BE2C (cell line): ENCODE data around the gene BACH2.

Experiments used
- DNase-seq: peaks from one replicate; pipeline ENCODE4 v3.0.0-alpha.2; 2020
- H3K27me3 ChIP-seq: fragments of 250-450 bp; sonication (Bioruptor Pico); 2 replicates; pipeline ENCODE4 v1.5.1; 2020; ENCODE audit warnings: mild to moderate bottlenecking
- H3K36me3 ChIP-seq: fragments of 250-450 bp; sonication (Bioruptor Pico); 2 replicates; pipeline ENCODE4 v1.5.1; 2020; ENCODE audit warnings: mild to moderate bottlenecking
- H3K4me1 ChIP-seq: fragments of 250-450 bp; sonication (Bioruptor Pico); 2 replicates; pipeline ENCODE4 v1.5.1; 2020
- H3K4me3 ChIP-seq: 2 replicates; pipeline ENCODE4 v1.5.1; 2011; ENCODE audit warnings: low read depth, low read length
- H3K9me3 ChIP-seq: fragments of 250-450 bp; sonication (Bioruptor Pico); 2 replicates; pipeline ENCODE4 v1.5.1; 2020
- TF ChIP-seq, protein P1 (sequence below): IDR thresholded peaks from 2 replicates; pipeline ENCODE4 v1.5.1; 2012; ENCODE audit warnings: mild to moderate bottlenecking, low read depth, low read length

Gene BACH2

DNA sequence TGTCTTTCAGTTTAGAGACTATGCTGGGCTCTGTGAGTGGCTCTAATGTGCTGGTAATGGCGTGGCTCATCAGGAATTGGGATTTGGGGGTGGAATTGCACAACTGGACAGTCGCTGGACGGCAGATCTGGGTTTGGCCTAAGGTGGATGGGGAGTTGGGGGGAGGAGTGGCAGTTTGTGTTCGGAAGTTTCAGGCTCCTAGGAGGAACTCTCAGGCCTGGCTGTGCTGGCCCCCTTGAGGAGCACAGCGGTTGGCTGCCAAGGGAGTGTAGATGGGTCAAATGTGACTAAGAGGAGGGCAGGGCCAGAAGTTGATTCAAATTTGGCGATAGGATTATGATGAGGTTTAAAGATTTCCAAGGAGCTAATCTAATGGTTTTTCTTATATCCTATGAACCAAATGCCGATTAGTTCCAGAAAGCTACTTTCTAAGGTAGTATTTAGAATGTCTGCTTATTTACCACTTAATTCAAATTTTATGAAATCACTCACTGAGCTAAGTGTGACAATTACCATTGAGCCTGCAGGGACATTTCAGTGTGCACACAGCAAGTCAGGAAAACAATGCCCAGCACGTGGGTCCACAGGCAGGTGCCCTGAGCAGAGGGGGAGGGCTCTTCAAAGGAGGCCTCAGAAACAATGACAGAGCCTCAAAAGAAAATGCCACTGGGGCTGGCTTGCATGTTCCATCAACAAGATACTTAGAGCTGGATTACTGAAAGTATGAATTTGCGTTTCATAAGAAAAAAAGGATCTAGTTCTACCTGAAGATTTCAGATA, 291.4 kb downstream of the BACH2 start:
- TF ChIP-seq, protein P1, sequence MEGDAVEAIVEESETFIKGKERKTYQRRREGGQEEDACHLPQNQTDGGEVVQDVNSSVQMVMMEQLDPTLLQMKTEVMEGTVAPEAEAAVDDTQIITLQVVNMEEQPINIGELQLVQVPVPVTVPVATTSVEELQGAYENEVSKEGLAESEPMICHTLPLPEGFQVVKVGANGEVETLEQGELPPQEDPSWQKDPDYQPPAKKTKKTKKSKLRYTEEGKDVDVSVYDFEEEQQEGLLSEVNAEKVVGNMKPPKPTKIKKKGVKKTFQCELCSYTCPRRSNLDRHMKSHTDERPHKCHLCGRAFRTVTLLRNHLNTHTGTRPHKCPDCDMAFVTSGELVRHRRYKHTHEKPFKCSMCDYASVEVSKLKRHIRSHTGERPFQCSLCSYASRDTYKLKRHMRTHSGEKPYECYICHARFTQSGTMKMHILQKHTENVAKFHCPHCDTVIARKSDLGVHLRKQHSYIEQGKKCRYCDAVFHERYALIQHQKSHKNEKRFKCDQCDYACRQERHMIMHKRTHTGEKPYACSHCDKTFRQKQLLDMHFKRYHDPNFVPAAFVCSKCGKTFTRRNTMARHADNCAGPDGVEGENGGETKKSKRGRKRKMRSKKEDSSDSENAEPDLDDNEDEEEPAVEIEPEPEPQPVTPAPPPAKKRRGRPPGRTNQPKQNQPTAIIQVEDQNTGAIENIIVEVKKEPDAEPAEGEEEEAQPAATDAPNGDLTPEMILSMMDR: no peak

DNA sequence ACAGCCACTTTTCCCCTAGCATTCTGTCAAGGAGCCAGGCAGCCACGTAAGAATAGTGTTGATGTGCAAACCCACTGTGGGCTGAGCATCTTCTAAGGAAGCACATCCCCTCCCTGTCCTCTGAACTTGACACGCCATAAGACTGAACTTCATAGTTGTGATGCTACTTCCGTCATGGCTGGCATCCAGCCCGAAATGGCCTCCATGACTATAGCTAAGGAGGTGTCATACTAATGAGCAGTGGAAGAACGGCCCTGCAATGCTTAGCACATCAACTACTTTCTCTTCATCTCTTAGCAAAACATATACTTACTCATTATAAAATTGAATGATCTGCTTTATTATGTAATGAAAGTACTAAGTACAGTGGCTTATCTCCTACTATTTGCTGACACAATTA, 292.1 kb downstream of the BACH2 start:
- Histone ChIP-seq H3K4me3 (no peak overlapping the region), H3K4me1 (no peaks in the 10 kb centered on the region; the same call in 1 of the 2 replicates), H3K9me3 (no peaks in the 10 kb centered on the region; the same call in 1 of the 2 replicates), H3K27me3 (no peaks in the 10 kb centered on the region), H3K36me3 (no peaks in the 10 kb centered on the region)
- TF ChIP-seq, protein P1: no peak
- DNase-seq: no peak

More for the DNA sequence above, 291.4 kb downstream of the BACH2 start:
- Histone ChIP-seq H3K36me3 (no peaks in the 10 kb centered on the region), H3K4me1 (no peaks in the 10 kb centered on the region; the same call in 1 of the 2 replicates), H3K4me3 (no peak overlapping the region), H3K9me3 (no peaks in the 10 kb centered on the region; the same call in 1 of the 2 replicates), H3K27me3 (no peaks in the 10 kb centered on the region)
- DNase-seq: no peak

DNA sequence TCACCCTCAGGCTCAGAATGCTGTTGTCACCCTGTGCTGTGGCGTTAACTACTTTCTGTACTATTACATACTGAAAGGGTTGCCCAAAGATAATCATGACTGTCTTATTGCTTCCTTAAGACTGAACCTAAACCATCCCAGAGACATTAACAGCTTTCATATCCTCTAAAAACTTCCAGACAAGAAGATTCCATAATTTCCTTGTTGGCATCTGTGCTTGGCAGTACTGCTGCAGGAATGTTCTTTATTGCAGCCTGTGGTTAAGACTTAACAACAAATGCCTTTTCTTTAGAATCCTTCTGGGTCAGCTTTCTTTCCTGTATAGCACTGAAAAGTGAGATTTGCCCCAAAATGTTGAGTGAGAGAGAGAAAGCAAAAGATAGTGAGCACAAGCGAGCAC, 292.7 kb downstream of the BACH2 start:
- H3K4me3 ChIP-seq: no peak overlapping the region
- H3K36me3 ChIP-seq: no peaks in the 10 kb centered on the region
- TF ChIP-seq, protein P1: no peak
- H3K4me1 ChIP-seq: no peaks in the 10 kb centered on the region; the same call in 1 of the 2 replicates
- no peaks in the 10 kb centered on the region; the same call in 1 of the 2 replicates for H3K9me3 ChIP-seq
- H3K27me3 ChIP-seq: no peaks in the 10 kb centered on the region
- no peak for DNase-seq

DNA sequence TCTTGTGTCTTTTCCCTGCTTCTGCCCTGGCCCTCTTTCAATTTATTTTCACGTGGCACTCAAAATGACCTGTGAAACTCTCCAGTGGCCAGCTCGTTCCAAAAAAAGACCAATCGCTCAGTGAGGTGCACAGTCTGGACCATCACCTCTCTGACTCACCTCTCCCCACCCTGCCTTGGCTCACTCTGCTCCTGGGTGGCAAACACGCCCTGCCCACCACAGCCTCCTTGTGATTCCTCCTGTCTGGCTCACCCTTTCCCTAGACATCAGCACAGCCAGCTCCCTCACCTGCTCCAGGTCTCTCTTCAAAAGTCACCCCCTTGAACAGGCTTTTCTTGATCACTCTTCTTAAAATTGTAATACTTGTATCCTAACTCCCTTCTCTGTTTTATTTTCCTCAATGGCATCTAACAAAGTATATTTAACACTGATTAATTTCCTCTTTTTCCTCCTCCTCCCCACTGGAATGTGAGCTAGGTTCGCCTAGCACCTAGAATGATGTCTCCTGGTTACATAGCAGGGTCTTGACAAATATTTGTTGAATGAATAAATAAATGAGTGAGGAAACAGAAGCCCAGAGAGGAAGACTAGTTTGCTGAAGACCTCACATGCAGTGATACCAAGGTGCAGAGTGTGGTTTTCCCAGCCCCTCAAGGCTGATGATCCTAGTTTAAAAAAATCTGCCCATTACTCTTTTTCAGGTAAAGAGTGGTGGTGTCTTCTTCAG, 293.4 kb downstream of the BACH2 start:
- no peaks in the 10 kb centered on the region for H3K36me3 ChIP-seq
- TF ChIP-seq, protein P1: no peak
- no peak overlapping the region for H3K4me3 ChIP-seq
- H3K4me1 ChIP-seq: no peaks in the 10 kb centered on the region; the same call in 1 of the 2 replicates
- H3K27me3 ChIP-seq: no peaks in the 10 kb centered on the region
- no peak for DNase-seq
- H3K9me3 ChIP-seq: no peaks in the 10 kb centered on the region; the same call in 1 of the 2 replicates

DNA sequence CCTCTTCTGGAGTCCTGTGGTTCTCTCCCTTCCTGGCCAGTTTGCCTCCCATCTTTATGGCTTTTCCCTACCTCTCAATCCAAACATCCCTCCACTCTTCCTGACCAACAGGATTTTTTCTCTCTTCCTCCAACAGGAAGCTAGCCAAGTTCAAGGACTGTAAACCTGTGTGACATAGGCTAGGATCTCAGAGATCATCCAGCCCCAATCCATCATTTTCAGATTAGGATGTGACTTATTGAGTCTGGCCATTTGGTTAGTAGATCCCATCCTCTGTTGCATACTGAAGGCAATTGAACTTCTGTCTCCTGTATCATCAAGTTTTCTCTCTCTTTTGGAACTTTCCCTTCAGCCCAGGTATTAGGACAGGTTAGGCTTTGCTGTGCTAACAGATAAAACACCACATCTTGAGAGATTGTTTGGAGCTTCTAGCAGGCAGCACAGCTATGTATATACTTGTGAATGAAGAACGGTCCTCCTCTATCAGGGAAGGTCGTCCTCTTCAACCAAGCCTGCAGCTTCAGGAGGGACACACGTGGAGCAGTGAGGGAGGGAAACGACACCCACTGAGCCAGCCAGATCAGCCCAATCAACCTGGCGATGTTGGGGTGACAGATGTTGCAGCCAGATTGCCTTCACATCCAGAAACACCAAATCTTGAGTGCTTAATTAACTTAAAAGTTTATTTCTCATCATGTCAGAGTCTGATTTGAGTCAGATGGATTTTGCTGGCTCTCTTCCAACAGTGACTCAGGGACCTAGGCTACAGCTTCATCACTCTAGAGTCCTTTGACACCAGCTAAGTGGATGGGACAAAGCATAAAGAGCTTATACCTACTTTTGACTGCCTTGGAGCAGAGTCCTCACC, 295.5 kb downstream of the BACH2 start:
- TF ChIP-seq, protein P1: no peak
- Histone ChIP-seq H3K9me3 (no peaks in the 10 kb centered on the region), H3K4me1 (no peaks in the 10 kb centered on the region; the same call in 1 of the 2 replicates), H3K27me3 (no peaks in the 10 kb centered on the region), H3K36me3 (no peaks in the 10 kb centered on the region), H3K4me3 (no peak overlapping the region)
- DNase-seq: peak; percentile 36
